ENCODE data around the gene SOX1.

- TF ChIP-seq EZH2 (IDR thresholded peaks at IDR 0.05; ENCODE audit: borderline replicate concordance, low read depth, low read length, severe bottlenecking) (no peak), CTCF (IDR thresholded peaks at IDR 0.05; ENCODE audit: borderline replicate concordance, extremely low read depth, low read length, poor library complexity, severe bottlenecking) (no peak)
Measured at GRCh38 chr13:112120031-112120373, 53.1 kb downstream of the SOX1 start.
